Stimulated activated CD8-positive, alpha-beta memory T cell treated with anti-CD3 and anti-CD28 coated beads, Interleukin-15, amount 100 ng/mL, for 1 hour (primary cell): ENCODE data around the gene DAG1.

Experiments used
- DNase-seq: peaks from one replicate; pipeline ENCODE4 v3.0.0-alpha.2; 2020; ENCODE audit warnings: low read depth

The DAG1 gene

GRCh38 chr3:49518441-49518840 is 48.4 kb downstream of the DAG1 start:
- DNase-seq: no peak

GRCh38 chr3:49519296-49519695 is 49.2 kb downstream of the DAG1 start:
- no peak for DNase-seq

- DNase-seq: no peak
These were observed 49.9 kb downstream of the DAG1 start for GRCh38 chr3:49519916-49520385.

- DNase-seq: no peak
These were observed 54.0 kb downstream of the DAG1 start for GRCh38 chr3:49523756-49524747.

- DNase-seq: no peak
These were observed 59.5 kb downstream of the DAG1 start for GRCh38 chr3:49529567-49529966.

- DNase-seq: no peak
These were observed 60.2 kb downstream of the DAG1 start for GRCh38 chr3:49530231-49530630.

GRCh38 chr3:49530701-49531100 is 60.6 kb downstream of the DAG1 start:
- no peak for DNase-seq

- DNase-seq: no peak
These were observed 61.2 kb downstream of the DAG1 start for GRCh38 chr3:49531218-49531617.

- no peak for DNase-seq
These were observed 61.6 kb downstream of the DAG1 start for GRCh38 chr3:49531715-49532114.

GRCh38 chr3:49533031-49533430 is 63.0 kb downstream of the DAG1 start:
- DNase-seq: no peak

- DNase-seq: no peak
These were observed 63.9 kb downstream of the DAG1 start for GRCh38 chr3:49533786-49534519.

GRCh38 chr3:49534581-49535441 is 64.7 kb downstream of the DAG1 start:
- DNase-seq: no peak

GRCh38 chr3:49535971-49536874 is 66.2 kb downstream of the DAG1 start:
- no peak for DNase-seq

GRCh38 chr3:49536875-49537533 is 66.9 kb downstream of the DAG1 start:
- DNase-seq: no peak

GRCh38 chr3:49539659-49540560 is 69.8 kb downstream of the DAG1 start:
- peak; percentile 90 for DNase-seq

- DNase-seq: no peak
These were observed 82.0 kb downstream of the DAG1 start for GRCh38 chr3:49552087-49552486.

- no peak for DNase-seq
These were observed 83.2 kb downstream of the DAG1 start for GRCh38 chr3:49553324-49553691.

- DNase-seq: peak; percentile 77
These were observed 83.9 kb downstream of the DAG1 start, which contains the start of gene BSN for GRCh38 chr3:49553692-49554632. TSS of gene BSN (plus strand) at chr3:49554477. CDS start at chr3:49554603, 126 bp downstream.
